Measurements from ENCODE around the gene DENND11. TPM values are rescaled to one million over a fixed set of nuclear protein-coding genes. Genes with fewer than 3 reads are reported as not detected.
A peak's percentile ranks its signal among the peaks of the same experiment; 100 is the strongest.

The DENND11 gene
- total RNA-seq, 1 donor from 2014 or later, result 9.5 TPM

GRCh38 chr7:141738592-141739013 is 36.6 kb upstream of the DENND11 start:
- Mint-ChIP-seq H3K4me1 (ENCODE audit: low read depth, unreplicated experiment) (peaks cover 4% of the 10 kb centered on the region), H3K36me3 (ENCODE audit: unreplicated experiment) (no peaks in the 10 kb centered on the region)

GRCh38 chr7:141737836-141738591 is 36.0 kb upstream of the DENND11 start, which contains the start of gene SSBP1:
Gene SSBP1 (plus strand): TSS chr7:141738358. CDS start chr7:141739167, 809 bp downstream.
- peak; percentile 87 for DNase-seq
- peaks cover 4% of the 10 kb centered on the region for H3K4me1 Mint-ChIP-seq (ENCODE audit: low read depth, unreplicated experiment)
- H3K36me3 Mint-ChIP-seq (ENCODE audit: unreplicated experiment), result no peaks in the 10 kb centered on the region
- peak within 1 kb of the TSS; percentile 93 for H3K27ac Mint-ChIP-seq (ENCODE audit: unreplicated experiment)
- no peaks in the 10 kb centered on the region for H3K27me3 Mint-ChIP-seq (ENCODE audit: unreplicated experiment)
- H3K9me3 Mint-ChIP-seq (ENCODE audit: unreplicated experiment), result no peaks in the 10 kb centered on the region
- peak; percentile 60 for TF ChIP-seq CTCF (IDR thresholded peaks at IDR 0.05; ENCODE audit: partially characterized antibody, unreplicated experiment)
- H3K4me3 Mint-ChIP-seq (ENCODE audit: unreplicated experiment), result peak within 1 kb of the TSS; percentile 89

More at GRCh38 chr7:141738592-141739013, 36.6 kb upstream of the DENND11 start:
- DNase-seq, result no peak
- H3K27ac Mint-ChIP-seq (ENCODE audit: unreplicated experiment), result peak overlapping the region; percentile 93
- peak overlapping the region; percentile 89 for H3K4me3 Mint-ChIP-seq (ENCODE audit: unreplicated experiment)
- no peaks in the 10 kb centered on the region for H3K27me3 Mint-ChIP-seq (ENCODE audit: unreplicated experiment)
- no peaks in the 10 kb centered on the region for H3K9me3 Mint-ChIP-seq (ENCODE audit: unreplicated experiment)
- TF ChIP-seq CTCF (IDR thresholded peaks at IDR 0.05; ENCODE audit: partially characterized antibody, unreplicated experiment), result no peak

- Mint-ChIP-seq H3K4me3 (ENCODE audit: unreplicated experiment) (peak overlapping the region; percentile 89), H3K9me3 (ENCODE audit: unreplicated experiment) (no peaks in the 10 kb centered on the region), H3K36me3 (ENCODE audit: unreplicated experiment) (no peaks in the 10 kb centered on the region), H3K27me3 (ENCODE audit: unreplicated experiment) (no peaks in the 10 kb centered on the region), H3K4me1 (ENCODE audit: low read depth, unreplicated experiment) (peaks cover 4% of the 10 kb centered on the region), H3K27ac (ENCODE audit: unreplicated experiment) (no peak overlapping the region)
- TF ChIP-seq CTCF (IDR thresholded peaks at IDR 0.05; ENCODE audit: partially characterized antibody, unreplicated experiment), result no peak
- DNase-seq, result no peak
Measured at GRCh38 chr7:141737118-141737835, 35.3 kb upstream of the DENND11 start.

- H3K4me3 Mint-ChIP-seq (ENCODE audit: unreplicated experiment), result no peak overlapping the region
- no peaks in the 10 kb centered on the region for H3K4me1 Mint-ChIP-seq (ENCODE audit: low read depth, unreplicated experiment)
- TF ChIP-seq CTCF (IDR thresholded peaks at IDR 0.05; ENCODE audit: partially characterized antibody, unreplicated experiment), result no peak
- H3K27me3 Mint-ChIP-seq (ENCODE audit: unreplicated experiment), result no peaks in the 10 kb centered on the region
- H3K9me3 Mint-ChIP-seq (ENCODE audit: unreplicated experiment), result no peaks in the 10 kb centered on the region
- DNase-seq, result no peak
- H3K27ac Mint-ChIP-seq (ENCODE audit: unreplicated experiment), result no peak overlapping the region
- no peaks in the 10 kb centered on the region for H3K36me3 Mint-ChIP-seq (ENCODE audit: unreplicated experiment)
Measured at GRCh38 chr7:141731476-141732149, 29.6 kb upstream of the DENND11 start.

All from glutamatergic neuron (in vitro differentiated cells).